HFF-Myc (cell line): ENCODE data around the gene HLF.

ENCODE experiments used
- DNase-seq: peaks from one replicate; pipeline ENCODE4 v3.0.0-alpha.2; 2011; ENCODE audit warnings: low read depth; ENCODE audit errors: extremely low read depth
- H3K4me3 ChIP-seq: replicated peaks from 2 replicates; pipeline ENCODE4 v1.5.1; 2011; ENCODE audit warnings: low read depth, mild to moderate bottlenecking, control low read depth, low read length
- CTCF ChIP-seq: IDR thresholded peaks from 2 replicates; pipeline ENCODE4 v1.5.1; 2012; ENCODE audit warnings: mild to moderate bottlenecking, low read depth, low read length, control low read depth; ENCODE audit errors: missing control alignments

The HLF gene

GRCh38 chr17:55334881-55335540 is 70.3 kb downstream of the HLF start:
- TF ChIP-seq CTCF, result no peak
- no peak overlapping the region for H3K4me3 ChIP-seq
- DNase-seq, result no peak

DNA sequence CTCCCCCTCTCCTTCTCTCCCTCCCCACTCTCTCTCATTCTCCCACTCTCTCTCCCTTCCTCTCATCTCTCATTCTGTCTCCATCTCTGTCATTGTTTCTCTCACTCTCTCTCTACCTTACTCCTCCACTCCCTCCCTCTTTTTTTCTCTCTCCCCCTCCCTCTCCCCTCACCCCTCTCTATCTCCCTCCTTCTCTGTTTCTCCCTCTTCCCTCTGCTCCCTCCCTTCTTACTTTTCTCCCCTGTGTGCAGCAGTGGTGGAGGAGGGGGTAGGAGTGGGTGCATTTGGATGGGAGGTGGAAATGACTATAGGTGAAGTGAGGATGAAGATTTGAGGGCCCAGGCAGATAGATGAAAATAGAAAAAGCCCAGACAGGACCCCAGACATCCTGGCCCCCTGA is 70.9 kb downstream of the HLF start:
- no peak for TF ChIP-seq CTCF
- H3K4me3 ChIP-seq, result no peak overlapping the region
- DNase-seq, result no peak

DNA sequence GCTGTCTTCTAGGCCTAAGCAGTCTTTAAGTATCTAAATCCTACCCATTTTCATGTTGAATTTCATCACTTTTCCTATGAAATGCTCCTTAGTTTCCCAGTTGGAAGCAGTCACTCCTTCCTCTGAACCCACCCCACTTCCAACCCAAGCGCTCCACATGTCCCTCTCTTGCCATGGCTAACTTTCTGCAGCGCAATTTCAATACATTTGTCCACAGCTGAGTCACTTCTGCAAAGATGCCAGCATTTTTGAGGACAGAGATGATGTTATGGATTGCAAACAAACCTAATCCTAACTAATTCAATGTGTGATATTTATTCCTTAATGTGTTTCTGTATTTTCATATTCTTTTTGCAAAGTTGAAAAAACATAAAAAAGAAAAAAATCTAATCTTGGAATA is 71.7 kb downstream of the HLF start:
- H3K4me3 ChIP-seq, result no peak overlapping the region
- no peak for DNase-seq
- no peak for TF ChIP-seq CTCF

DNA sequence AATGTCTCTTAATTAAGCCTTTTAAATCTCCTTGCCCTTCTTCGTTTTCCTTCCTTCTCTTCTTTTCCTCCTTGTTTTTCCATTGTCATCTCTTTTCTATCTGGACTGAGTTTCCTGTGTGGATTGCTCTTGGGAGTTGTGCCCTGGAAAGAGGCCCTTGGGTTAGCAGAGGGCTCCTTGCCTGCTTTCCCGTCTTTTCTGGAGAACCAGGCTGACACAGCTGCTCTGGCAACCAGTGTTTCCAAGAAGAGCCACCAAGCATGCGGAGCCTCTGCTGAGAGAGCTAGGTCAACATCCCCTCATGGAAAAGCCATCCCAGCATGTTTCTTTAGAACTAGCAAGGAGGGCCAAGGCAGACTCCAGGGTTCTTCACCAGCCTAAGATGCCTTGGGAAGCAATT is 75.4 kb downstream of the HLF start:
- no peak overlapping the region for H3K4me3 ChIP-seq
- no peak for DNase-seq
- no peak for TF ChIP-seq CTCF

- no peak for TF ChIP-seq CTCF
- DNase-seq, result no peak
- no peak overlapping the region for H3K4me3 ChIP-seq
Observed at GRCh38 chr17:55340686-55341085, 75.9 kb downstream of the HLF start.

- H3K4me3 ChIP-seq, result no peak overlapping the region
- DNase-seq, result no peak
- TF ChIP-seq CTCF, result no peak
Observed at GRCh38 chr17:55341432-55341831, 76.7 kb downstream of the HLF start.
